GM19455 (cell line): ENCODE measurements around the gene PPP2R2D.

ENCODE experiments used
- ATAC-seq: cut with Tn5 transposase; IDR thresholded peaks from one replicate; pipeline ENCODE4 v1.9.1; 2021; ENCODE audit not compliant: unreplicated experiment

The PPP2R2D gene

DNA sequence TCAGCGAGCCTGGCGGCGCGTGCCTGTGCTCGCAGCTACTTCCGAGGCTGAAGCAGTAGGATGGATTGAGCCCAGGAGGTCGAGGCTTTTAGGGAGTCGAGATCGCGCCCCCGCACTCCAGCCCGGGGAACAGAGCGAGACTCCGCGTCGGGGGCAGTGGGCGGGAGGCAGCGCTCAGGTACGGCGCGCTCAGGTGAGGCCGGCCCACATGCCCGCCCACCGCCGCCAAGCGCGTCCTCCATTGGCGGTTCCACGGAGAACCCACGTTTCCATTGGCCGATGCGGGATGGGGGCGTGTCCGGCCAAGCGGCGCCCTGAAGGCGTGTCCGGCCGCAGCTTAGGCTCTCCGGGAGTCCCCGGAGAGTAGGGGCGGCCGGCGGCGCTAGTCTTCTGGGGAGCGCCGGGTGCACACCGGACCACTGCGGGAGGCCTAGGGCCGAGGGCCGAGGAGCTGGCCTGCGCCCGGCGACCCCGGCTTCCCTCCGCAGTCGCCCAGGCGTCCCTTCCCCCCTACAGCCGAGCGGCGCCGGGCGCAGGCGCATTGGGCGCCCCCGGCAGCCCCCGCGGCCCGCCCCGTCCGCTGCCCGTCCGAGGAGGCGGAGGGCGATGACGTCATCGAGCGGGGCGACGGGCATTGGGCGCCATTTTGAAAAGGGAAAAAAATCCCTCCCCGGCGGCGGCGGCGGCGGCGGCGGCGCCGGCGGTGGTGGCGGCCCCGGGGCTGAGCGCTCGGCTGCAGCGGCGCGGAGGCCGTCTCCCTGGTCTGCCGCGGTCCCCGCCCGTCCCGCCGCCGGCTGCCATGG is at the start of gene PPP2R2D:
TSS of gene PPP2R2D (plus strand) at position 659 of the 803 bp plus-strand sequence. CDS start at position 800, 141 bp downstream.
- ATAC-seq, result peak; percentile 86

DNA sequence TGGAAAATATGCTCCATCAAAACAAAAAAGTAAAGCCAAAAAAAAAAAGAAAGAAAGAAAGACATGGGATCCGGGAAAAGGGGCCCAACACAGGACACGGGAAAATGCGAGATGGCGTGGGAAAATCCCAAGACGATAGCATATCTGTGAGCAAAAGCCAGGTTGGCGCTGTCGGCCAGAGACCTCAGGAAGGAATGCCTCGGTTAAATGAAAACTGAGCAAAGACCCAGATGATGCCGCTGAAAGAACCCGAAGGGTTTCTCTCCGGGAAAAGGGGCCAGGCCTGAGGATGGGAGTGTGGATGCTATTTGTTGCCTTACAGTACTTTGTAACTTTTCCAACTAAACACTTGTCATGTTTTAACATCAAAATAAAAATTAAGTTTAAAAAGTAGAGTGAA is 49.5 kb upstream of the PPP2R2D start:
- no peak for ATAC-seq

DNA sequence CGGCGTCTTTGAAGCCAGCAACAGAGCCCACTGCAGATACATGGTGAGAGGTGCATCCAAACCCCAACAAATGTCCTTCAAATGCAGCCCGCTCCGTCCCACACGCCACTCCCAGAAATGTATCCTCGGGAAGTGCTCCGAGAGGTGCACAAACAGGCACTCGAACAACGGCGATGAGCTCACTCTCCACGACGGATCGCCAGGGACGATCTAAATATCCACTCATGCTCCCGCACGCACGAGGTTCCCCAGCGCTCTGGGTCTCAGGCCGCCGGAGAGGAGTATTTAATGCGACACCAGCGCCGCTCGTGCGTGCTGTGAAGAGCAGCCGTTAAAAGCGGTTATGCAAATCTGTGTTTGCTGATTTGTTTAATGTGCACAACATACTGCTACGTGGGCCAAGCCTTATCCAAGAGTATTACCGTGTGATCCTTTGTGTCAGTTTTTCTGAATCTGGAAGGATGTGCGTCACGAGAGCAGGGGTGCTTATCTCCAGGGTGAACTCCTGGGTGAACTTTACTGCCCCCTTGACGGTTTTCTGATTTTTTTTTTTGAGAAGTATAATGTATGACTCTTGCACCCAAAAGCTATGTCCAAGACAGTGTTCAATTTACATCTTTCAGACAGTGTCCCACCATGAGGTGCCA is 48.5 kb upstream of the PPP2R2D start:
- no peak for ATAC-seq

DNA sequence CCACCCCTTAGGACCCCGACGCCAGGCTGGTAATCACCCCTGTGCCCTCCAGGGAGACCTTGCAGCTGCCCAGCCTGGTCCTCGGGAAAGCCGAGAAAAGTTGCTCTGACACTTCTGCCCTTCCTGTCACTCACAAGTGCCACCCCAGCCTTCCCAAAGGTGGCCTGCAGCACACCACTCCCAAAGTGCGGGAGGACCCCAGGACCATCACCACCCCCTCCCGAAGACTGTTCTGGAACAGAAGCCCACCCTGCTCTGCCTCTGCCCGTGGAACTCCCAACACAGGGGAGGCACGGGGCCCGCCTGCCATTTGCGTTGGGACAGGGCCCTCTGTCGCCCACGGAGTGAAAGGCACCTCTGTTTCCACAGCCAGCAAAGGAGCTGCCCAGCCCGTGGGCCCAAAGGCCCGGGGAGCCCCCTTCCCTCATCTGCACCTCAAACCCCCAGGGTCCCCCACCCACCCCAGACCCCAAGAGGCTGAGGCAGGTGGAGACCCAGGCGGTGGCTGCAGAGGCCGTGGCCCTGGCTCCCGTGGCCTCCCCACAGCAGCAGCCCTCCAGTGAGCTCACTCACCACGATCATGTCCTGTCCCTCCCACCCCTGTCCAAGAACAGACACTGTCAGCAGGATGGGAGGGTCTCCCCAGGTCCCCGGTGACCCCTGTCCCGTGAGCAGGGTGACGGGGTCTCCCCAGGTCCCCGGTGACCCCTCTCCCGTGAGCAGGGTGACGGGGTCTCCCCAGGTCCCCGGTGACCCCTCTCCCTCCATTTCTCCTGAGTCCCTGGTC is 47.8 kb upstream of the PPP2R2D start:
- ATAC-seq, result no peak

DNA sequence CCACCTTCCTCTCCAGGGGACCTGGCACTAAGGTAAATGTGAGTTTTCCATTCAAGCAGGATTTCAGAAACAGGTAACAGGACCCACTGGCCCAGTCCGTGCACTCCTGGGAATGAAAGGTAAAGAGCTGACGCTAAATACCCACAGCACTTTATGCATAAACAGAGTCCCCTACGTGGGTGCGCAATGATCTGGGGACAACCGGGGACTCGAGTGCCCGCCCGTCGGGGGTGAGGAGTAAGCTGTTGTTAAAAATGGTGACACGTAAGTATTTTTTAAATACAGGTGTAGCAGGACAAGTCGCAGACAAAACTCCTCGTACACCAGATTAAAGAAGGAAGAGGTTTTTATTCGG is 47.2 kb upstream of the PPP2R2D start:
- ATAC-seq, result no peak

DNA sequence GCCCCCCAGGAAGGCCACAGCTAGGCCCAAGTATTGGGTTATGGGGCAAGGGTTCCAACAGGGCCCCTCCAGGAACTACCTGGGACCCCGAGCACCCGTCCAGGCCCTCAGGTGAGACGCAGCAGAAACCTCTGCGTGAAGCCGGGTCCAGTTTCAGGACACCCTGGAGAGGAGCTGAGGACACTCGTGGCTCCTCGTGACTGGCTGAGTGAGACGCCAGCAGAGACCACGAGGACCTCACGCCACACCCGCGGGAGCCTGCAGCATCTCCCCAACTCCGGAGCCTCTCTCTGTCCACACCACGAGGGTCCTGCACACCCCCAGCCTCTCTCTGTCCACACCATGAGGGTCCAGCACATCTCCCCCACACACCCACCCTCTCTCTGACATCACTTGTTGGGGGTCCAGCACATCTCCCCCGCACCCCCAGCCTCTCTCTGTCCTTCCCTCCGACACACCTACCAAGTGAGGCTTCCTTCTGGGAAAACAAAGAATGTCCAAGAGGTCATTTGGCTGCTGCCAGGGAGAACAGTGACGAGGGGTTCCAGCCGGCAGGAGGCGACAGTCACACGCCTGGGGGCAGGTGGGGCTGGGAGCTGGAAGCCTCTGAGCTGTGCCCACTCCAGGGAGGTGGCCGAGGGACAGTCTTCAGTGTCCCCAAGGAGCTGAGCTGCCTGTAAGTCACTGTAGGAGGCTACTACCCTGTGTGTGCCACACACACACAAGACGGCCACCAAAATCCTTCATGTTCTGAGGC is 46.1 kb upstream of the PPP2R2D start:
- no peak for ATAC-seq

DNA sequence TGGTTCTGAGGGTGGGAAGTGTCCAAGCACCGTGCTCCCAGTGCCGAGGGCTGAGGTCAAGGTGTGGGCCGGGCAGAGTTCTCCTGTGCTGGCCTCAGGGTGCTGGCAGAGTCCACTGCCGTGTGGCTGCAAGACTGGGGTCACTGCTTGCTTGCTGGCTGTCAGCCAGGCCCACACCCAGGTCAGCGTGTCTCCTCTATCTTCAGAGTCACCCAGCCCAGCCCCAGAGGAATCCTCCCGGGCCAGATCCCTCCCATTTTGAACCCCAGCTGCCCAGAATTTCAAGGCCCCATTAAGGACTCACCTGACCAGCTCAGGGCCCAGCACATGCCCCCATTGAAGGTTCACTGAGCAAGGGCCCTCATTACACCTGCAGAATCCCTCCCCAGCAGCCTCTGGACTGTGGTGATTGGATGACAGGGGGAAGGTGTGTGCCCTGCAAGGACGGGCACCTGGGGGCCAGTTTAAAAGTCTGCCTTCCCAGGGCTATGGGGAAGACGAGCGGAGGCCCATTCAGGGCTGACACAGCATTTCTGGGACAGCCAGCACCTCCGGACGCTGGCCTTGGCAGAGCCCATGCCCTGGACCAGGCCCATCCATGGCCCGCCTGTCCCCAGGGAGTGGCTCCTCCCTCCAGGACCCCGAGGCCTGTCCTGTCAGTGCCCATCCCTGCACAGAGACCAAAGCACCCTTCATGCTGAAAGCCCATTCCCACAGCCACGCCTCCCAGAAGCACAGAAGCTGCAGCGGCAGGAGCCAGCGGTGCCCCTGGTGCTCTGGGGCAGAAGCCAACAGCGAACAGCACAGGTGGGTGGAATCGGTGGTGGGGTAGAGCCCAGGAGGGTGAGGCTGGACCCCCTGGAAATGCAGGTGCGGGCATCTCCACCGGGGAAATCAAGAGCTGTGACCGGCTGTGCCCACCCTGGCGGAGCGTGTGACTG is 45.1 kb upstream of the PPP2R2D start:
- ATAC-seq, result no peak

DNA sequence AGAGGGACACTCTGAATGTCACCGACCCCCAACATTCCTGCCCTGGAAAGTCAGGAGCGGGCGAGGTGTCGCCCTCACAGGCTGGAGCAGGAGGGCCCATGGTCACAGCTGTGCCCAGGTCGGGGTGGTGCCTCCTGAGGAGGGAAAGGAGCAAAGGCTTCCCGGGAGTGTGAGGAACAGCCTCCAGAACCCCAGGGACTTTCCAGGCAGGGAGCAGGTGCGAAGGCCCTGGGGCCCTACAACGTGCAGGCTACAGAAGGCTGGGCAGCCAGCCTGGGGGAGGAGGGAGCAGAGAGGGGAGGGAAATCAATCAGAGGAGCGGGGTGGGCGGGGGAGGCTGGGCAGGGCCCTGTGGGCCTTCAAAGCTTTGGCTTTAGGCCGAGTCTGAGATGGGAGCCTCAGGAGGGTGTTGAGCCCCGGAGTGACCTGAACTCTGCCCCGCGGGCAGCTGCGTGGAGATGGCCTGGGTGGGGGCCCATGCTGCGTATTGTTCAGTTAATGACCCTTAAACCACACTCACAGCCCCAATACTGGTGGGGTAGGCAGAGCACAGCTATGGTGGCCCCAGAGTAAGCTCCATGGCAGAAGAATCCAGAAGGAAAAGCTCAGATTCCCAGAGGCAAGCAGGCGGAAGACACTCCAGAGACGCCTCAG is 44.2 kb upstream of the PPP2R2D start:
- no peak for ATAC-seq

DNA sequence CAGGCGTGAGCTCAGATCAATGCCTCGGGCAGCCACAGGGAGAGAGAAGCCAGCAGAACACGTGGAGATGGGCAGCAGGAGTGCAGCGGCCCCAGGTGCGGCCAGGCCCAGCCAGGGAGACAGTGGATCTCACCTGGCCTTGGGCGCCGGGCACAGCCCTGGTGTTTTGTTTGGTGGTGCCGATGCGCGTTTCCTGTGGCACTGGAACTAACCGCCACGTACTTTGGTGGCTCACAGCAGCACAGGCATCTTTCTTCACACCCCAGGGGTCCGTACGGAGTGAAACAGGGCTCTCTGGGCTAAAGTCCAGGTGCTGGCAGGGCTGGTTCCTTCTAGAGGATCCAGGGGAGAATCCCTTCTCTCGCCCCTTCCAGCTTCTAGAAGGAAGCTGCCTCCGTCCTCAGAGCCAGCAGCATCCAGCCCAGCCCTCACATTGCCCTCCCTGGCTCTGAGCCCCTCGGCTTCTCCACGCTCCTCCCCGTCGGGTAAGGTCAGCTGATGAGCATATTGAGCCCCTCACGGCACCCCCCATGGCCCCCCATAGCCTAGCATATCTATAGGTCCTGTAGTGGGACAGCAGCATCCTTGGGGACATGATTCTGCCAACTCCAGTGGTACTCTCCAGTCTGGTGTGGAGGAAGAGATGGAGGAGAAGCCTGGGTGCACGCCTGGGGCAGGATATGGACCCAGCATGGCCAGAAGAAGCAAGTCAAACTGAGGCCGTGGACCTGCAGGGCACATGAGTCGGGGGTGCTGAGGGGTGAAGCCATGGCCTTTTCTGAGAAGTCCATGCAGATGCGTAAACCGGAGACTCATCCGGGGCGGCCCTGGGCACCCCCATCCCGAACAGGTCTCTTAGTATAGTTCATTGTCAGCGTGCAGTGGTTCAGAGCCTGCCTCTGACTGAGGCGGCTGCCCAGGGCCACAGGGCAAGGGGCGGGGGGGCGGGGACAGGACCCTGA is 43.4 kb upstream of the PPP2R2D start:
- no peak for ATAC-seq

DNA sequence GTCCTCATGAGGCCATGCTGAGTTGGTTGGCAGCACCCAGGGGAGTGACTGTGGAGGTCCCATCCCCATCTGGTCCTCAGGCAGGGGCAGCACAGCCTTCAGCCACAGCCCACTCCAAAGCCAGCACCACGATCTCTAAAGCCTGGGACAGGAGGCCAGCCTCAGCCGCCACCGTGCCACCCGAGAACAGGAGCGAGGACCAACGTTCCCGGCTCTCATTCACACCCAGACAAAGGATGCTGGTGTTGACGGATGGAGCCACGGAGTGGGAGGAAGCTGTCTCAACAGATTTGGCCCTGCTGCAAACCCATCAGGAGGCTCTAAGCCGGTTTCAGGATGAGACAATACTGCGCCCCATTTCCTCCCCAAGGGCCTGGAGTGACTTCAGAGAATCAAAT is 42.7 kb upstream of the PPP2R2D start:
- ATAC-seq, result no peak

DNA sequence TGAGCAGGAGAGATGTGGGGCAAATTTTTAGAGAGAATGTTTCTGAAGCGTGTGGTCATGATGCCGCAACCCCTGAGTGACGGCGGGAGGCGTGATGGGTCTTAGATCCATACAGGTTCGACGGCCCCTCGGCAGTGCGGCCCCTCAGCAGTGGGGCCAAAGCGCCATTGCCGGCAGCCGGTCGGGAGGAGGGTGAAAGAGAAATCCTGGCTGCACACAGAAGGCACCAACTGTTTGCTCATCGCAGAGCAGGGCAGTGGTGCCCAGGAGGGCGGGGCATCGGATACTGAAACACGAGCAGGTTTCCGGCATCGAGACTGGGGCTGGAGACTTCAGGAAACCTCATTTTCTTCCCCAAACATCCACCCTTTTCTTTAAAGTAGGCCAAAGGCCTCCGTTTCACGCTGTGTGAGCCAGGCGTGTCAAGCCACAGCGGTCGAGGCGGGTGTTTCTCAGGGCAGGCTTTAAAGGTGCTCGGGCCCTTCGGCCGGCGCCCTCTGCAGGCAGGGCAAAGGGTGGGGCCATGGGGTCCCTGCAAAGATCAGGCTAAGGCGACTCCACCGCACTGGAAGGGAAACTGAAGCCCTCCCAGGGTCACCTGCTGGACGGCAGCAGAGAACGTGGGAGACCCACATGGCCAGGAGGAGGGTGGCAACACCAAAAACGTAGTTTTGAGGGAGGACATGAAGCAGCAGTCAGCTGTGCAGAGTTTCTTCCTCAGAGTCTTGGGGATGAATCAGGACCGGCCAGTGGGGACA is 42.0 kb upstream of the PPP2R2D start:
- ATAC-seq, result no peak

DNA sequence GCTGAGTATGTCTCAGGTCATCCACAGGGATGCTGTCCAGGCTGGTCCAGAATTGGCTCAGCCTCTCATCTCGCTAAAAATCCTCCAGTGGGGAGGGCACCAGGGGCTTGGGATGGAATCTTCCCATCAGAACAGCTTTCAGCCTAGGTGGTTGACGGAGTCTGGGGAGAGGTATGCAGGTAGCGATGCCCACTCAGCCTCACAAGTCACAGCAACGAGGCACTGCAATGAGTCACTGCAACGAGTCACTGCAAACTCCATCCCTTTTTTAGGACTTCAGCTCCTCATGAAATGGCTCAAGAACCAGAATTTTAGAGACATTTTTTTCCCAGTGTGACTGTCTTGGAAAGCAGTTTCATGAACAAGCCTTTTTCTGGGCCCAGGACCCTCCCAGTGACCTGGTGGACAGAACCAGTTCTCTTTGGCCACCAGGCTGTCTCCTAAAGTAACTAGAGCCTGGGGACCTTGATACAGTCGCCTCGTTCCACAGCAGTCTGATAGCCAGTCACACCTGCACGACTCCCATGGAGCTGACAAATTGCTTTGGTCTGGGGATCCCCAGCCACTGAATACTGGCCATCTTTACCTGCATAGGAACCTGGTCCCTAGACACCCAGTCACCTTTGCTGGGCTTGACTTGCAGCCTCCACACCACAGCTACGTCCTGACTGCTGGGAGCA is 41.3 kb upstream of the PPP2R2D start:
- ATAC-seq, result no peak

DNA sequence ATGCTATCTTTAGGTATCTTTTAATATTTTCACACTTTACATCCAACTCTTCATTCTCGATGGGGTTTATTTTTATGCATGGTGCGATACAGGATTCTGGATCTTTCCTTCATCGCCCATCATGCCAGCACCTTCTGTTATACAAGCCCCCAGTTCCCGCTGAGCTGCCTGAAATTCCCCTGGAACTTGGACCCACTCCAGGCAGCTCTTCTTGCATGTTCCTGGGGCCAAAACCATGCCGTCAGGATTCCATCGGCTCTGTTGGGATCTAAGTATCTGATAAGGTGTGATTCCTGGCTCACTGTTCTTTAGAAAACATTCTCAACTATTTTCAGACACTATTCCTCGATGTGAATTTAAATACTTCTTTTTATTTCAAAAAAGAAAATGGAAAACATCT is 40.5 kb upstream of the PPP2R2D start:
- ATAC-seq, result no peak

DNA sequence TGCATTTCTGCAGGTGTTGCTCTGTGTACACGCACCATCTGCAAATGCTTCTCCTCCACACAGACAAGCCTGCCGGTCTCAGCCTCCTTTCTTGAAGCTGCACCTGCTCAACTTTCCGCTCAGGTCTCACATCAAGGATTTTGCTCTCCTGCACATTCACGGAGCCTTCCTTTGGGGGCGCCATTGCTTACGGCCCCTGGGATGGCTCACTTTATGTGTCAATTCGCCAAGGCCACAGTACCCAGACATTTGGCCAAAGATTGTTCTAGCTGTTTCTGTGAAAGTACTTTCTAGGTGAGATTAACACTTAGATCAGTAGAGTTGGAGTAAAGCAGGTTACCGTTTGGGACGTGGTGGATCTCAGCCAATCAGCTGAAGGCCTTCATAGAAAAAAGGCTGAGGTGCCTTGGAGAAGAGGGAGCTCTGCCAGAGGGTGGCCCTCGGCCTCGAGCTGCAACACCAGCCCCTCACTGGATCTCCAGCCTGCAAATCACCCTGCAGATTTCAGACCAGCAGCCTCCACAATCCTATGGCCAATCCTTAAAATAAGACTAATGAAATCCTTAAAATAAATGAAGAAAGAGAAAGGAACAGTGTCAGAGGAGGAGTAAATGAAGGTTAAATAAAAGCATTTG is 39.9 kb upstream of the PPP2R2D start:
- no peak for ATAC-seq

DNA sequence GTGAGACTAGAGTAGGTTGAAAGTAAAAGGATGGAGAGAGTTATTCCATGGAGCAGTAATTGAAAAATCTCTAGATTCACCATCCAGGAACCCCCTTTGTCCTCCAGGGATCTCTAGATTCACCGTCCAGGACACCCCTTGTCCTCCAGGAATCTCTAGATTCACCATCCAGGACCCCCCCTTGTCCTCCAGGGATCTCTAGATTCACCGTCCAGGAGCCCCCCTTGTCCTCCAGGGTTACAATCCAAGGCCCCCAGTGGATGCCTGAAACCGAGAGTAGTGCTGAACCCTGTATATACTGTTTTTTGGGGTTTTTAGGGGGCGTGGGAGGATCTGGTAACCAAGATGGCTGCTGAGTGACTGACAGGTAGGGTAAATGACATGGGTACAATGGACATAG is 38.3 kb upstream of the PPP2R2D start:
- ATAC-seq, result no peak

DNA sequence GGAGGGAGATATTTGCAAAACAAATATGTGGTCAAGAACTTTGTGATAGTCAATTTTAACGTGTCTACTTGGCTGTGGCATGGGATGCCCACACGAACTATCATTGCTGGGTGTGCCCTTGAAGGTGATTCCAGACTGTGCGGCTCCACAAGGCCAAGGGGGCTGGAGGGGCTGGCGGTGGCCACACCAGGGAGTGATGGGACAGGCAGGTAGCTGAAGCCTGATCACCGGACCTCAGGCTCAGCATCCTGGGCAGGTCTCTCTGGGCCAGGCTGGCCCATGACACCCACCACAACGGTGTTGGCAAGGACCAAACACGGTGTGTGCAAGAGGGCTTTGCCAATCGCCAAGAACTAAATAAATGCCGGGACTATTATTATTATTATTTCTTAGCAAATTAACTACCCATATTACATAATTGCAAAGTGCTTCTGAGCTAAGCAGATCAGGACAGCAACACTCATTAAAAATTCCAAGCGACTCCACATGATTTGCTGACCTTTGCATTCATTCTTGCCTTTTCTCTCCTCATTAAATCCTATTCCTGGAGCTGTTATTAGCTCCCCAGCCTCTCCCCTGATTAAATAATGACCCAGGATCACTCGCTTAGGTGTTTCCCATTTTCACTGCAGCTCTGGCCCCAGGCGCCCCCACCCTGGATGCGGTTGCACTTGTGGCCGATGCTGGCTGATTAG is 35.4 kb upstream of the PPP2R2D start:
- no peak for ATAC-seq
